GM23338 (cell line): Measurements from ENCODE around the gene PPME1. TPM values are rescaled to one million over a fixed set of nuclear protein-coding genes. Genes with fewer than 3 reads are reported as not detected.

ENCODE experiments used
- ATAC-seq: fragments of 200-7000 bp; cut with Tn5 transposase; 3 replicates; pipeline ENCODE4 v1.9.1; 2020
- DNase-seq: peaks from one replicate; pipeline ENCODE4 v3.0.0-alpha.2; 2015; ENCODE audit warnings: low spot score
- H2AFZ ChIP-seq: fragments of 200-600 bp; sonication (generic); 2 replicates; pipeline ENCODE4 v1.8.0; 2016; ENCODE audit warnings: antibody characterized with exemption, mild to moderate bottlenecking, moderate library complexity
- H3F3A ChIP-seq: fragments of 200-600 bp; sonication (generic); replicated peaks from 2 replicates; pipeline ENCODE4 v1.8.0; 2017; ENCODE audit warnings: antibody characterized with exemption, mixed run types, low read depth
- H3K27ac ChIP-seq: fragments of 200-600 bp; sonication (generic); 2 replicates; pipeline ENCODE4 v1.6.1; 2016; ENCODE audit warnings: low read depth
- H3K27me3 ChIP-seq: fragments of 200-600 bp; sonication (generic); 2 replicates; pipeline ENCODE4 v1.8.0; 2016; ENCODE audit warnings: mild to moderate bottlenecking, mixed run types, moderate library complexity; ENCODE audit not compliant: insufficient read depth
- H3K36me3 ChIP-seq: fragments of 200-600 bp; sonication (generic); 2 replicates; pipeline ENCODE4 v1.8.0; 2016; ENCODE audit warnings: mild to moderate bottlenecking; ENCODE audit not compliant: insufficient read depth
- H3K4me1 ChIP-seq: fragments of 200-600 bp; sonication (generic); 2 replicates; pipeline ENCODE4 v1.8.0; 2016; ENCODE audit warnings: mild to moderate bottlenecking, moderate library complexity; ENCODE audit not compliant: insufficient read depth
- H3K4me2 ChIP-seq: fragments of 200-600 bp; sonication (generic); 2 replicates; pipeline ENCODE4 v1.7.1; 2017; ENCODE audit warnings: mixed run types
- H3K4me3 ChIP-seq: fragments of 200-600 bp; sonication (generic); 2 replicates; pipeline ENCODE4 v1.6.1; 2016; ENCODE audit warnings: mixed run types
- H3K79me2 ChIP-seq: fragments of 200-600 bp; sonication (generic); replicated peaks from 2 replicates; pipeline ENCODE4 v1.8.0; 2017; ENCODE audit warnings: mild to moderate bottlenecking; ENCODE audit not compliant: insufficient read depth
- H3K9me2 ChIP-seq: fragments of 200-600 bp; sonication (generic); 2 replicates; pipeline ENCODE4 v1.8.0; 2017; ENCODE audit not compliant: insufficient read depth
- H4K20me1 ChIP-seq: fragments of 200-600 bp; sonication (generic); replicated peaks from 2 replicates; pipeline ENCODE4 v1.8.0; 2017; ENCODE audit warnings: mild to moderate bottlenecking; ENCODE audit not compliant: insufficient read depth
- H3K27ac Mint-ChIP-seq: 2 replicates; pipeline ENCODE4 v1.8.0; 2020; ENCODE audit warnings: inconsistent platforms, mild to moderate bottlenecking, moderate library complexity, mixed read lengths
- H3K27me3 Mint-ChIP-seq: 3 replicates; pipeline ENCODE4 v1.8.0; 2022; ENCODE audit warnings: low read depth, mild to moderate bottlenecking, moderate library complexity, mixed read lengths, inconsistent platforms; ENCODE audit not compliant: insufficient read depth, poor library complexity
- H3K36me3 Mint-ChIP-seq: 3 replicates; pipeline ENCODE4 v1.8.0; 2021; ENCODE audit warnings: low read depth, mild to moderate bottlenecking, inconsistent platforms, moderate library complexity, mixed read lengths
- H3K4me1 Mint-ChIP-seq: 3 replicates; pipeline ENCODE4 v1.8.0; 2020; ENCODE audit warnings: mild to moderate bottlenecking, inconsistent platforms, mixed read lengths
- H3K4me3 Mint-ChIP-seq: 3 replicates; pipeline ENCODE4 v1.8.0; 2021; ENCODE audit warnings: moderate library complexity, mild to moderate bottlenecking, inconsistent platforms, mixed read lengths
- H3K9me3 Mint-ChIP-seq: 3 replicates; pipeline ENCODE4 v1.8.0; 2020; ENCODE audit warnings: moderate library complexity, mild to moderate bottlenecking, inconsistent platforms, mixed read lengths
- CREB1 ChIP-seq: fragments of 250-450 bp; sonication (Bioruptor Pico); IDR thresholded peaks from 2 replicates; pipeline ENCODE4 v1.5.0; 2020; ENCODE audit warnings: low read depth, mild to moderate bottlenecking, moderate library complexity
- ETS1 ChIP-seq: IDR thresholded peaks from 2 replicates; pipeline ENCODE4 v1.6.1; 2016; ENCODE audit warnings: antibody characterized with exemption
- EZH2 ChIP-seq: fragments of 200-600 bp; sonication (generic); IDR thresholded peaks from one replicate; pipeline ENCODE4 v1.8.0; 2017; ENCODE audit warnings: antibody characterized with exemption, mild to moderate bottlenecking, low read depth; ENCODE audit not compliant: unreplicated experiment
- EZH2phosphoT487 ChIP-seq: fragments of 200-600 bp; sonication (generic); IDR thresholded peaks from one replicate; pipeline ENCODE4 v1.8.1; 2018; ENCODE audit warnings: antibody characterized with exemption; ENCODE audit not compliant: unreplicated experiment
- JUNB ChIP-seq: IDR thresholded peaks from one replicate; pipeline ENCODE4 v1.6.1; 2016; ENCODE audit warnings: antibody characterized with exemption; ENCODE audit not compliant: unreplicated experiment
- NANOG ChIP-seq: IDR thresholded peaks from 2 replicates; pipeline ENCODE4 v1.6.1; 2016; ENCODE audit warnings: antibody characterized with exemption, borderline replicate concordance
- POLR2AphosphoS5 ChIP-seq: IDR thresholded peaks from 2 replicates; pipeline ENCODE4 v1.6.1; 2016; ENCODE audit warnings: antibody characterized with exemption, low read depth
- REST ChIP-seq: IDR thresholded peaks from one replicate; pipeline ENCODE4 v1.6.1; 2018; ENCODE audit warnings: antibody characterized with exemption; ENCODE audit not compliant: unreplicated experiment
- STAT1 ChIP-seq: IDR thresholded peaks from one replicate; pipeline ENCODE4 v1.6.1; 2016; ENCODE audit warnings: antibody characterized with exemption; ENCODE audit not compliant: unreplicated experiment
- ZNF114 ChIP-seq: fragments of 250-450 bp; sonication (Bioruptor Pico); IDR thresholded peaks from 2 replicates; pipeline ENCODE4 v1.5.0; 2020; ENCODE audit warnings: mild to moderate bottlenecking, moderate library complexity
- ZNF331 ChIP-seq: fragments of 250-450 bp; sonication (Bioruptor Pico); IDR thresholded peaks from 2 replicates; pipeline ENCODE4 v1.5.0; 2020; ENCODE audit warnings: low read depth, mild to moderate bottlenecking, moderate library complexity
- polyA plus RNA-seq: library from polyadenylated mRNA; unstranded; fragments of >200 nt; fragmentation: Nextera tagmentation; extraction: Ambion mirVana; gene quantifications from 2 replicates; pipeline ENCODE4 v1.2.1, GENCODE V29; 2016
- total RNA-seq: library from RNA; depleted of rRNA; stranded (reverse); fragments of >200 nt; shearing (Covaris generic); gene quantifications from 2 replicates; pipeline ENCODE4 v1.2.3, GENCODE V29; 2014
- TF ChIP-seq, protein P1 (sequence below): fragments of 250-450 bp; sonication (Bioruptor Pico); IDR thresholded peaks from 2 replicates; pipeline ENCODE4 v1.5.0; 2020; ENCODE audit warnings: mild to moderate bottlenecking, moderate library complexity
- TF ChIP-seq, protein P2 (sequence below), 2 experiments: fragments of 200-600 bp in 1 of 2; sonication (generic) in 1 of 2; conservative IDR thresholded peaks; 2 replicates each; pipeline versions ENCODE4 v1.5.1 to v1.6.1; 2016 to 2017; ENCODE audit warnings: antibody characterized with exemption in 2 of 2, low read depth in 2 of 2, mild to moderate bottlenecking in 2 of 2, moderate library complexity in 1 of 2

Gene PPME1
- total and polyA plus RNA-seq, 2 experiments from 2014 or later = 32.1 to 37.2 TPM

DNA sequence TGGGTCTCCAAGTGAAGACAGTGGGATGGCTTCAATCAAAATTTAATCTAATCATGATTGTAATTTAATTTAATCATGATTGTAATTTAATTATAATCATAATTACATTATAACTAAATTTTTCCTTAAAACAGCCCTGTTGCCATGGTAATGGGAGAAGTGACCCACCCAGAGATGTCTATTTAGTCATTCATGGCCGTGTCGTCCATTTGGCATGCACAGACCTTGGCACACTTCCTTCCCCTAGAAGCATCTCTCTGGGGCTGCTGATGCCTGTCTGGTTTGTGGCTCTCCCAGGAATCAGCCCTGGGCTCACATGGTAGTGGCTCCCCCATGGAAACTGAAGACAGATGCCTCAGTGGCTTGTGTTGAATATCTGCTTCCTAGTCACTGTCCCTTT lies 113.4 kb downstream of the PPME1 start:
- Histone ChIP-seq H4K20me1 (no peaks in the 10 kb centered on the region), H3K4me1 (no peaks in the 10 kb centered on the region), H3K36me3 (no peaks in the 10 kb centered on the region), H3K79me2 (no peaks in the 10 kb centered on the region), H3K9me2 (no peaks in the 10 kb centered on the region), H3K4me2 (no peak overlapping the region), H3F3A (no peaks in the 10 kb centered on the region), H2AFZ (no peak overlapping the region), H3K27me3 (no peaks in the 10 kb centered on the region), H3K27ac (no peak overlapping the region), H3K4me3 (no peak overlapping the region)
- no peak for TF ChIP-seq EZH2phosphoT487
- no peak for TF ChIP-seq ETS1
- no peak for TF ChIP-seq NANOG
- TF ChIP-seq JUNB = no peak
- no peak for TF ChIP-seq ZNF114
- no peak for TF ChIP-seq CREB1 (CRISPR knock-in tag)
- TF ChIP-seq, protein P1, sequence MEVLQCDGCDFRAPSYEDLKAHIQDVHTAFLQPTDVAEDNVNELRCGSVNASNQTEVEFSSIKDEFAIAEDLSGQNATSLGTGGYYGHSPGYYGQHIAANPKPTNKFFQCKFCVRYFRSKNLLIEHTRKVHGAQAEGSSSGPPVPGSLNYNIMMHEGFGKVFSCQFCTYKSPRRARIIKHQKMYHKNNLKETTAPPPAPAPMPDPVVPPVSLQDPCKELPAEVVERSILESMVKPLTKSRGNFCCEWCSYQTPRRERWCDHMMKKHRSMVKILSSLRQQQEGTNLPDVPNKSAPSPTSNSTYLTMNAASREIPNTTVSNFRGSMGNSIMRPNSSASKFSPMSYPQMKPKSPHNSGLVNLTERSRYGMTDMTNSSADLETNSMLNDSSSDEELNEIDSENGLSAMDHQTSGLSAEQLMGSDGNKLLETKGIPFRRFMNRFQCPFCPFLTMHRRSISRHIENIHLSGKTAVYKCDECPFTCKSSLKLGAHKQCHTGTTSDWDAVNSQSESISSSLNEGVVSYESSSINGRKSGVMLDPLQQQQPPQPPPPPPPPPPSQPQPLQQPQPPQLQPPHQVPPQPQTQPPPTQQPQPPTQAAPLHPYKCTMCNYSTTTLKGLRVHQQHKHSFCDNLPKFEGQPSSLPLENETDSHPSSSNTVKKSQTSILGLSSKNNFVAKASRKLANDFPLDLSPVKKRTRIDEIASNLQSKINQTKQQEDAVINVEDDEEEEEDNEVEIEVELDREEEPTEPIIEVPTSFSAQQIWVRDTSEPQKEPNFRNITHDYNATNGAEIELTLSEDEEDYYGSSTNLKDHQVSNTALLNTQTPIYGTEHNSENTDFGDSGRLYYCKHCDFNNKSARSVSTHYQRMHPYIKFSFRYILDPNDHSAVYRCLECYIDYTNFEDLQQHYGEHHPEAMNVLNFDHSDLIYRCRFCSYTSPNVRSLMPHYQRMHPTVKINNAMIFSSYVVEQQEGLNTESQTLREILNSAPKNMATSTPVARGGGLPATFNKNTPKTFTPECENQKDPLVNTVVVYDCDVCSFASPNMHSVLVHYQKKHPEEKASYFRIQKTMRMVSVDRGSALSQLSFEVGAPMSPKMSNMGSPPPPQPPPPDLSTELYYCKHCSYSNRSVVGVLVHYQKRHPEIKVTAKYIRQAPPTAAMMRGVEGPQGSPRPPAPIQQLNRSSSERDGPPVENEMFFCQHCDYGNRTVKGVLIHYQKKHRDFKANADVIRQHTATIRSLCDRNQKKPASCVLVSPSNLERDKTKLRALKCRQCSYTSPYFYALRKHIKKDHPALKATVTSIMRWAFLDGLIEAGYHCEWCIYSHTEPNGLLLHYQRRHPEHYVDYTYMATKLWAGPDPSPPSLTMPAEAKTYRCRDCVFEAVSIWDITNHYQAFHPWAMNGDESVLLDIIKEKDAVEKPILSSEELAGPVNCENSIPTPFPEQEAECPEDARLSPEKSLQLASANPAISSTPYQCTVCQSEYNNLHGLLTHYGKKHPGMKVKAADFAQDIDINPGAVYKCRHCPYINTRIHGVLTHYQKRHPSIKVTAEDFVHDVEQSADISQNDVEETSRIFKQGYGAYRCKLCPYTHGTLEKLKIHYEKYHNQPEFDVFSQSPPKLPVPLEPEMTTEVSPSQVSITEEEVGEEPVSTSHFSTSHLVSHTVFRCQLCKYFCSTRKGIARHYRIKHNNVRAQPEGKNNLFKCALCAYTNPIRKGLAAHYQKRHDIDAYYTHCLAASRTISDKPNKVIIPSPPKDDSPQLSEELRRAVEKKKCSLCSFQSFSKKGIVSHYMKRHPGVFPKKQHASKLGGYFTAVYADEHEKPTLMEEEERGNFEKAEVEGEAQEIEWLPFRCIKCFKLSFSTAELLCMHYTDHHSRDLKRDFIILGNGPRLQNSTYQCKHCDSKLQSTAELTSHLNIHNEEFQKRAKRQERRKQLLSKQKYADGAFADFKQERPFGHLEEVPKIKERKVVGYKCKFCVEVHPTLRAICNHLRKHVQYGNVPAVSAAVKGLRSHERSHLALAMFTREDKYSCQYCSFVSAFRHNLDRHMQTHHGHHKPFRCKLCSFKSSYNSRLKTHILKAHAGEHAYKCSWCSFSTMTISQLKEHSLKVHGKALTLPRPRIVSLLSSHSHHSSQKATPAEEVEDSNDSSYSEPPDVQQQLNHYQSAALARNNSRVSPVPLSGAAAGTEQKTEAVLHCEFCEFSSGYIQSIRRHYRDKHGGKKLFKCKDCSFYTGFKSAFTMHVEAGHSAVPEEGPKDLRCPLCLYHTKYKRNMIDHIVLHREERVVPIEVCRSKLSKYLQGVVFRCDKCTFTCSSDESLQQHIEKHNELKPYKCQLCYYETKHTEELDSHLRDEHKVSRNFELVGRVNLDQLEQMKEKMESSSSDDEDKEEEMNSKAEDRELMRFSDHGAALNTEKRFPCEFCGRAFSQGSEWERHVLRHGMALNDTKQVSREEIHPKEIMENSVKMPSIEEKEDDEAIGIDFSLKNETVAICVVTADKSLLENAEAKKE (CRISPR knock-in tag) = no peak
- TF ChIP-seq ZNF331 (CRISPR knock-in tag) = no peak
- TF ChIP-seq, protein P2, sequence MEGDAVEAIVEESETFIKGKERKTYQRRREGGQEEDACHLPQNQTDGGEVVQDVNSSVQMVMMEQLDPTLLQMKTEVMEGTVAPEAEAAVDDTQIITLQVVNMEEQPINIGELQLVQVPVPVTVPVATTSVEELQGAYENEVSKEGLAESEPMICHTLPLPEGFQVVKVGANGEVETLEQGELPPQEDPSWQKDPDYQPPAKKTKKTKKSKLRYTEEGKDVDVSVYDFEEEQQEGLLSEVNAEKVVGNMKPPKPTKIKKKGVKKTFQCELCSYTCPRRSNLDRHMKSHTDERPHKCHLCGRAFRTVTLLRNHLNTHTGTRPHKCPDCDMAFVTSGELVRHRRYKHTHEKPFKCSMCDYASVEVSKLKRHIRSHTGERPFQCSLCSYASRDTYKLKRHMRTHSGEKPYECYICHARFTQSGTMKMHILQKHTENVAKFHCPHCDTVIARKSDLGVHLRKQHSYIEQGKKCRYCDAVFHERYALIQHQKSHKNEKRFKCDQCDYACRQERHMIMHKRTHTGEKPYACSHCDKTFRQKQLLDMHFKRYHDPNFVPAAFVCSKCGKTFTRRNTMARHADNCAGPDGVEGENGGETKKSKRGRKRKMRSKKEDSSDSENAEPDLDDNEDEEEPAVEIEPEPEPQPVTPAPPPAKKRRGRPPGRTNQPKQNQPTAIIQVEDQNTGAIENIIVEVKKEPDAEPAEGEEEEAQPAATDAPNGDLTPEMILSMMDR (conservative IDR thresholded peaks at IDR 0.05; ENCODE audit: low read depth in 2 of 2) = no peak
- TF ChIP-seq REST = no peak
- no peak for TF ChIP-seq POLR2AphosphoS5
- TF ChIP-seq EZH2 = no peak
- no peak for TF ChIP-seq STAT1
- Mint-ChIP-seq H3K27me3 (no peaks in the 10 kb centered on the region), H3K9me3 (no peaks in the 10 kb centered on the region), H3K27ac (no peak overlapping the region), H3K4me3 (no peak overlapping the region), H3K4me1 (no peaks in the 10 kb centered on the region), H3K36me3 (no peaks in the 10 kb centered on the region)
- ATAC-seq = no peak
- no peak for DNase-seq
